Thyroid gland (tissue), 4 donors: ENCODE data around the gene PKM.

Experiments used
- POLR2A ChIP-seq, 2 donors: fragments of 450-650 bp; IDR thresholded peaks; one replicate each; pipeline ENCODE4 v1.6.1; 2017; ENCODE audit warnings: antibody characterized with exemption in 2 of 2, mild to moderate bottlenecking in 2 of 2, moderate library complexity in 1 of 2
- TF ChIP-seq, protein P1 (sequence below), 6 experiments: fragments of 200-600 bp in 3 of 6; fragments of 450-650 bp in 3 of 6; sonication (generic) in 3 of 6; IDR thresholded peaks; one replicate each; pipeline ENCODE4 v1.5.1; 2016 to 2019; ENCODE audit warnings: antibody characterized with exemption in 6 of 6, mild to moderate bottlenecking in 2 of 6, inconsistent platforms in 1 of 6, moderate library complexity in 1 of 6

DNA sequence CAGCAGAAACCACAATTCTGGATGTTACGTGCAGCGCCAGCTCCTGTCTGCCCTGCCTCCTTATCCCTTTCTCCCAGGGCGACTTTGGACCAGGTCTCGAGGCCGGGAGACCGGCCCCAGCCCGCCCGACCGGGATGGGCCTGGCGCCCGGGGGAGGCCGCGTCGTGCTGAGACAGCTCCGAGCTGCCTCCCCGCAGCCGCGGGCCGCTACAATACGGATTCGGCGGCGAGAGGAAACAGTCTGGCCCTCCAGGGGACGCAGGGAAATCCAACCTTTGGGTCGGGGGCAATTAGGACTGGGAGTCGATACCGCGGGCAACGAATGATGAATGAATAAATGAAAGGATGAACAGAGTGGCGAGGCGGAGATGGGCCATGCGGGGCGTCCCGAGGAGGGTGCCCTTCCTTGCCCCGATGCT, 33.9 kb downstream of the PKM start:
- TF ChIP-seq, protein P1, sequence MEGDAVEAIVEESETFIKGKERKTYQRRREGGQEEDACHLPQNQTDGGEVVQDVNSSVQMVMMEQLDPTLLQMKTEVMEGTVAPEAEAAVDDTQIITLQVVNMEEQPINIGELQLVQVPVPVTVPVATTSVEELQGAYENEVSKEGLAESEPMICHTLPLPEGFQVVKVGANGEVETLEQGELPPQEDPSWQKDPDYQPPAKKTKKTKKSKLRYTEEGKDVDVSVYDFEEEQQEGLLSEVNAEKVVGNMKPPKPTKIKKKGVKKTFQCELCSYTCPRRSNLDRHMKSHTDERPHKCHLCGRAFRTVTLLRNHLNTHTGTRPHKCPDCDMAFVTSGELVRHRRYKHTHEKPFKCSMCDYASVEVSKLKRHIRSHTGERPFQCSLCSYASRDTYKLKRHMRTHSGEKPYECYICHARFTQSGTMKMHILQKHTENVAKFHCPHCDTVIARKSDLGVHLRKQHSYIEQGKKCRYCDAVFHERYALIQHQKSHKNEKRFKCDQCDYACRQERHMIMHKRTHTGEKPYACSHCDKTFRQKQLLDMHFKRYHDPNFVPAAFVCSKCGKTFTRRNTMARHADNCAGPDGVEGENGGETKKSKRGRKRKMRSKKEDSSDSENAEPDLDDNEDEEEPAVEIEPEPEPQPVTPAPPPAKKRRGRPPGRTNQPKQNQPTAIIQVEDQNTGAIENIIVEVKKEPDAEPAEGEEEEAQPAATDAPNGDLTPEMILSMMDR (IDR thresholded peaks at IDR 0.05): no peak
- no peak for TF ChIP-seq POLR2A (IDR thresholded peaks at IDR 0.05)
